NCI-H2029 (cell line): ENCODE measurements around the gene EPHB1.

Experiments
- DNase-seq: peaks from one replicate; lab custom pipeline; 2025; lab: John Stamatoyannopoulos, UW

Gene EPHB1

GRCh38 chr3:134850761-134851160, 55.7 kb downstream of the EPHB1 start:
- no peak for DNase-seq

DNA sequence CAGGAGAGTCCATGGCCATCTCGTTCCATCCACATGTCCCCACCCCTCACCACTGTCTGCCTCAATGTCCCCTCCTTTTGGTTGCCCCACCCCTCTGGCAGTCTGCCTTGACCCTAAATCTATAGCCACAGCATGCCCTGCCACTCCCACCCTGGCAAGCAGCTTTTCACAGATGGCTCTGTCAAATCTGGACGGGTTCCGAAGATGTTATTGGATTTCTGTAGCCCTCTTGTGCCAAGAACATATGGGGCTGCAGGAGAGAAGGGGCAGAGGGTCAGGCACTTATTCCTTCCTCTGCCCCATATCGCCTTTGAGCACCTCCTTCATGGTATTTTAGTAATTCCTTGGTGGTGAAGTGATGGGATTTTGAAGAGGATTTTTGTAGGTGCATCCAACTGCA, 57.1 kb downstream of the EPHB1 start:
- DNase-seq, result no peak

DNA sequence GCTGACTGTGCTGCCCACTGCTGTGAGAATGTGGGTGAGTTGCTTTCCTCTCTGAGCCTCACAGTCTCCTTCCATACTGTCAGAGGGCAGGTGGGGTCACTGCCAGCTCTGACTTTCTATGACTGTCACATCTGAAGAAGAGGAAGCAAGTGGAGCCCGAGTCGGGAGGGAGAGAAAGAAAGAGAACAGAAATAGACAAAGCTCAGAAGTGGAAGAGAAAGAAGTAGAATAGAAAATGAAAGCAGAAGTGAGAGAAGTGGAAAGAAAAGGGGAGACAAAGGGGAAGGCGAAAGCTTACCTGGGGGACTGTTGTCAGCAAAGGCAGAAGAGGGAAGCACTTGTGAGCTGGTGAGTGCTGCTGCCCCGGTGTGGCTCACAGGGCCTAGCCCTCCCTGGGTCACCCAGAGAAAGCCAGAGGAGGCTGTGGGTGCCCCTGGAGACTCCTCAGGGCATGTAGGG, 57.9 kb downstream of the EPHB1 start:
- no peak for DNase-seq

DNA sequence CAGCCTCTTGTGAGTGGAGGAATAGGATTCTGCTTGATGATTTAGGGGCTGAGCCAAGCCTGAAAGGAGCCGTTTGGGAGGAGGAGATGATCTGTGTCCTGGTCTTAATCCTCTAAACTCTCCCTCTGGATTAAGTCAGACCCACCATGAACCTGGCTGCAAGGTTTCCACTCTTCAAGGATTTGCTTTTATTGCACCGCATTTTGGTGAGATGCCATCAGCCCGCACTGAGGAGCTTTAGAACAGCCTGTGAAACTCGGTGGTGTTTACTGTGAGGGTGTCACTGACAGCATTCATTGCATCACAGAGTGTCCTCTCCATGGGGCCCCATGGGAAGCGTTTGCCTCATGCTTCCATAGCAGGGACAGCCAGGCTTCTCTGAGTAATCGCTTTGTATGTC, 59.2 kb downstream of the EPHB1 start:
- DNase-seq, result no peak

DNA sequence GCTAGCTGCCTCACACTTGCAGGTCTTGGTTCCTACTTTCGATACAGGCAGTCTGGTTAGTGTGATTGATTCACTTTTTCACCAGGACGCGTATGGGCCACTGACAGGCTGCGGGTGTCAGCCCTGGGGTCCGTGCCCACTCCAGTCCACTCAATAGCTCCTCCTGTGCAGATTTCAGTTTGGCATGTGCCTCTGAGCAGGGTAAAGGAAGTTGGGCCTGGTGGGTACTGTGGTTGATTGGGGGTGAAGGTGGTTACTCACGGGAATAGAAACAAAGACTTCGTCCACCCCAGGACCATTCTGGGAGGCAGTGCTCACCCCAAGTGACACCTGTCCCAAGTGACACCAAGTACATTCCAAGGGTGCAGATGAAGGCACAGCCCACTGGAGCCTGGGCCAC, 62.3 kb downstream of the EPHB1 start:
- DNase-seq, result no peak

DNA sequence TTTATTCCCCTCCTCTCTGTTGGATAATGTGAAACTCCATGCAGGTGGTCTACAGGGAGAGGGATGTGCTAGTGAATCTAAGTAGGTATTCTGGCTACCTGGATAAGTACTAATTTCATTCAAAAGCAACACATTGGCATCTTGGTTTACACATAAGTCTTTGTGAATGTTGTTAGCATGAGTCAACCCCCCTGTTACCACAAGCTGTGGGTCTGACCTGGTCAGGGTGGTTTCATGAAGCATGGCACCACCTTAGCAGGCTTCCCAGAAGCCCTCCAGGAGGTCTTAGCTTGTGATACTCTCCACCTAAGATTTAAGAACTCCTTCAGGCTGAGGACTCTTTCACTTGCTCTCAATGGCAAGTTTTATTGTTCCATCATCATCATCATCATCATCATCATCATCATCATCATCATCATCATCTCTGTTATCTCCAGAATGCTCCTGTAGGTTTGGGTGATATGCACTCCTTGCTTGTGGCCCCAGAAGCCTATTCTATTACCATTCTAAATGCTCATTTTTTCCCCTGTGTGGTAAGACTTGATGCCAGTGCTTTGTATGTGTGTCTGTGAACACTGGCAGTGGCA, 62.8 kb downstream of the EPHB1 start:
- no peak for DNase-seq

- no peak for DNase-seq
These were observed 63.5 kb downstream of the EPHB1 start for GRCh38 chr3:134858441-134859035.

GRCh38 chr3:134859341-134859740, 64.3 kb downstream of the EPHB1 start:
- DNase-seq, result no peak

GRCh38 chr3:134860141-134860540, 65.1 kb downstream of the EPHB1 start:
- DNase-seq, result no peak

GRCh38 chr3:134863915-134864314, 68.9 kb downstream of the EPHB1 start:
- no peak for DNase-seq

DNA sequence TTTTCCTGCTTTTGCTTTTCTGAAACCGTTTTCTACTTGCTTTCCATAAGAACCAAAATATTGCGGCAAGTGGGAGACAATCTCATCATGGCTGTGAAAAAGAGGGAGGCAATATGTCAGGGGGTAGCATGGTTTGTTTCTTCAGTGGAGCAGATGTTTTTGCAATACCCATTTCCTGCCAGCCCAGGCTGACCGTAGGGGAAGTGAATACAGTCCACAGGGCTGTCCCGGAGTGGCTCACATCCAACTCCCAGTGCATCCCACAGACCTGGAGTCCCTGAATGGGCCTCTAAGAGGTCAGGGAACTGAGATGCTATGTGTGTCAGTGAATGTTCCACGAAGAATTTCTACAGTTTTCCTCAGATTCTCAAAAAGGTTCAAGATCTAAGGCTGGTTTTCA, 69.6 kb downstream of the EPHB1 start:
- DNase-seq, result no peak

DNA sequence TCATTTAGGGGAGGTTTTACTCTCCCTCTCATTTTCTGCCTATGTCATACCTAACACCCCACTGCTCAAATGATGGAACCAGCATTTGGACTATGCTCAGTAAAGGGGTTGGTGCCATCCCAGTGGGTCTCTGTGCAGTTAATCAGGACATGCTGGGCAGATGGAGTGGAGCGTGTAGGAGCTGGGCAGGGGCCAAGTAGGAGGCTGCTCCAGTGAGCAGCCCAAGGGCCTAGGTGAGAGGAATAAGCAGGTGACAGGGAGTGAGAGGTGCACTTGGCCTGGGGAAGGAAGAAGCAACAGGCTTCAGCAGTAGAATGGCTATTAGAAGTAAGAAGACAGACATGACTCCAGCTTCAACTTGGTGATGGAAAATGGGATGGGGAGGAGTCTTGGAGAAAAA, 72.2 kb downstream of the EPHB1 start:
- DNase-seq, result no peak

DNA sequence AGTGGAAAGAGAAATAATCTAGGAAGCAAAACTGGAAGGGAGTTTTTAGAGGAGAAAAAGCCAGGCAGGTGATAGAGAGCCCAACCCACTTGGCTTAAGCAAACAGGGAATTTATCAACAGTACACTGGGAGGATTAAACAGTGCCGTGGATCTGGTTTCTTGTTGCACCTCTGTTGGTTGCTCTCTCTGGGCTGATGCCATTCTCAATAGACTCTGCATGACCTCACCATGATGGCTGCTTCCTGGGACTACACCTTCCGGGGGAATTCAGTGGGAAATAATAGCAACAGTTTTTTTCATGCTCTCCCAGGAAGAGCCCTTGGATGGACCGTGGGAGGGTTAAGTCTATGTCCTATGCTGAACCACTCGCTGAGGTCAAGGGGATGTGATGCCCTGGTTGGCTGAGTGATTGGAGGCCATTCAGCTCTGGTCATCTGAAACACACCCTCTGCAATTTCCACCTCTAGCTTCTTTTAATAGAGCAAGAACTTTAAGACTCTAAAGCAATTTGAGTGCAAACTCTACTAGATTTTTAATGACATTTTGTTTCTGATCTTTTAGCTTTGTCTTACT, 74.2 kb downstream of the EPHB1 start:
- peak; percentile 88 for DNase-seq

DNA sequence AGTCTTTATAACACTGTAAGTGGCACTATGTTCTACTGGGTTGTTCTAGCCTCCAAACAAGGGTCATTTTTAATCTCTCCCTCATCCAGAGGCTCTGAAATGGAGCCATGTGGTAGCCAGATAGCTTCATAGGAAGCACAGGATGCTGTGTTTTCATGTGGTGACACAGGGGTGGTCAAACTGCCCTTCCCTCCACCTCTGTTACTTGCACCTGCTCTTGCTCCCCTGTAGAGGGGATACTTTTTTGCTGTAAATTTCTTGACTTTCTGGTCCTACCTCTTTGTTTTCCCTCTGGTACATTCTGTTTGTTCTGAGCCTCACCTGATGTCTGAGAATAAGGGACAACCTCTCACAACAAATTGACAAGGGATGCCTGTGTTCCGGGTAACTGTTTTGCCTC, 76.8 kb downstream of the EPHB1 start:
- DNase-seq, result no peak

DNA sequence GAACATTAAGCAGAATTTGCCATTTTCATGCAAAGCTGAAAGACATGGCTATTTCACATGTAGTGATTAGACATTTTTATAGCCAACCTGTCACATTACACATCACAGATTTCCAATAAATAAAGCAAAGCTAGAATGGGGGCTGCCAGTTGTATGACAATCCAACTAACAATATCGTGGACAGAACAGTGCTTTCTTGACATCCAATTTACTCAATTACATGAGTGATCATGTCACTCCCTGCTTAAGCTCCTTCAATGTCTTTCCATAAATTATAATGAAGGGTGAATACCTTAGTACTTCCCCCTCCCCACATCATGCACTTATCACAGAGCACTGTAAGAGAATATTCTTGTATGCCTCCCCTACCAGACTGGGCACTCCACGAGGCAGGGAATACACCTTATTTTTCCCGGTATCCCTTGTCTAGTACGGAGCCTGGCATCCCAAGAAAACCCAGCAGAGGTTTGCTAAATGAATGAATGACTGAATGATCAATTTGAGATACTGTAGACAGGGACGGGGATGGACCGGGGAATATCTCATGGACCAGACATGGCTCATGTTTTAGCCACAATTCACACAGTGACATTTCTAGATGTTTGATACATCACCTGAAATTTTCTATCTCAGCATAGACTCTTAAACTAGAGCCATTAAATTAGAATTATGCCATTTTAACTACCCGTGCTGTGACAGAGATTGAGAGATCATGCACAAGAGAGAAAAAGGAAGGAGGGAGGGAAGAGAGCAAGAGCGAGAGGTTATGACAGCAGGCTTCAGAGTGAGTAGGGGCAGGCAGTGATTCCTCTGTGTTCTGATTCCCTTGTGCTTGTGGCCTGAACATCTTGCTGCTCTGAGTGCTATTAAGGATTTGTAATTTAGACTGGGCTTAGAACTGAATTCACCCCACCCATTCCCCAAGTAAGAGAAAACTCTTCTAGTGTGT, 77.7 kb downstream of the EPHB1 start:
- no peak for DNase-seq

DNA sequence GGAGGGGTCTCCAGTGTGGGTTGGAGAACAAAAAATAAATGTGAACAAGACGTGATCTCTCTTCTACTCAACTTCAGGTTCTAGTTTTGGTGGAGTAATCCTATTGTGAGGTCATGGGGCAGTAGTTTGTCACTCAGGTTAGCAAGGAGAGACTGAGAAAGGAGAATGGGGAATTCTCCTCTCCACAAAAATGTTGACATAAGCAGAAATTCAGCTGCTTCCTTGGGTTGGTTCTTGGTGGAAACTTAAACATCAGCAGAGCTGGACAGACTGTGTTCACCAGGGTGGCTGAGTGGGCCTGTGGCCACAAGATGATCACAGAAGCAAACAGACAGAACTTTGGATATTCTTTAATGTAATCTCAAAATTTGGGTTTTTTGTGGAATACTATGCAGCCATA, 78.7 kb downstream of the EPHB1 start:
- no peak for DNase-seq

DNA sequence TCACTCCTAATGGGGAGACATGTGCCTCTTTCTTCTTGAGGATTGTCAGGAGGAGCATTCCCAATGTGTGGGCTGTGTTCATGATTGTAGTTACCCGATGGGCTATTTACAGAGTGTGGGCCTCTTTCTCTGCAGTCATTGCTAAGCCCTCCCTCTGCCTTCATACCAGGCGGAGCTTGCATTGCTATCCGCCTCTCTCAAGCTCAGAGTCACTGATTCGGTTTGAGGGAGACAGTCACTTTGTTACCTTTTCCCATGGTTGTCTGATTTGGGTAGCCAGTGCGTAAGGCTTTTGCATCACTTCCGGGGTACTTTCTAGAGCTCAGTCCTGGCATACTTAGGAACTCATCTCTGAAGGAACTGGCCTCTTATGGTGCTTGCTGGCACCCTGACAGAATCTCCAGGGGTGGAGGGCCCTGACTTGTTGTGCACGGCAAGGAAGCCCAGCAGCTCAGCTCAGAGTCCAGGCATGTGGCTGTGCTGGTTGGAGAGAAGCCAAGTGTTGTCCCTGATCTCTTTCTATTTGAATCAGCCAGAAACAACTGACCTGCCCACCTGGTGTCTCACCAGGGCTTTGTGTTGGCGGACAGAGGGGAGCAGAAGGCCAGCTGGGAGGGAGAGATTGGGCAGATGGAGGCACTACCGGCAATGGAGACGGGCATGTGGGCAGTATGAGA, 79.8 kb downstream of the EPHB1 start:
- peak; percentile 43 for DNase-seq

DNA sequence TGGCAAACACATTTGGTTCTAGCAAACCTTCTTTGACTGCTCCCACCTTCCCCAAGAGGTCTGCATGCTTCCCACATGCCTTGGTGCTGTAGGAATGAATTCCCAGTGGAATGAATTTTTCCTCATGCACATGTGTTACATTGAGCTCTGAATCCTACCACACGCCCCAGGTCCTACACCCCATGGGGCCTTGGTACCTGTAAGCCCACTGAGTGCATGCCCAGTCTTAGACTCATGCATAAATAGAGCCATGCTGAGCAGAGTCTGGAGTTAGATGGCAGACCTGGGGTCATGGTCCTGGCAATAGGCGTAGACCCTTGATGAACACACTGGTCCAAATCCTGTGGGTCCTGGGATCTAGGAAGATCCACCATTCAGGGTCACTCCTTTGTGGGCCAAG, 81.8 kb downstream of the EPHB1 start:
- no peak for DNase-seq

DNA sequence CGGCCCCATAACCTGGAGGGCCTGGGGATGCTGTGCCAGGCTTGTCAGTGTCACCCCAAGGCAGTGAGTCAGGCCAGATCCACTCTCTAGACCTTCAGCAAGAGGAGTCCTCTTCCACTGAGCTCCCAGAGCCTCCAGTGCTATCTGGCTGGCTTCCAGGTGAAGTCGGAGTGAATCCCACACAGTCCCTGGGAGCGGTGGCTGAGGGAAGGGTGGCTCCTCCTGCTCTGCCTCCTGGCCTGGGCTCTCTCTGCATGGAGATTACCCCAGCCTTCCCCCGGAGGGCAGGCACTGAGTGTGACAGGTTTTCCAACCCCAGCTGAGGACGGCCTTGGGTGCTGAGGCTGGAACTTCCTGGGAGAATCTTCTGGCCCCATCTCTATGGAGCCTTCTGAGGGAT, 82.7 kb downstream of the EPHB1 start:
- no peak for DNase-seq

GRCh38 chr3:134879990-134880389, 84.9 kb downstream of the EPHB1 start:
- DNase-seq, result peak; percentile 20

GRCh38 chr3:134880431-134880830, 85.4 kb downstream of the EPHB1 start:
- no peak for DNase-seq

- DNase-seq, result no peak
These were observed 86.2 kb downstream of the EPHB1 start for GRCh38 chr3:134881305-134881704.
